GM21526 (cell line): Measurements from ENCODE around the gene ADAM22.

Experiments used
- ATAC-seq: cut with Tn5 transposase; IDR thresholded peaks from one replicate; pipeline ENCODE4 v1.9.1; 2021; ENCODE audit warnings: moderate library complexity; ENCODE audit not compliant: unreplicated experiment, low FRiP score

ADAM22 gene

DNA sequence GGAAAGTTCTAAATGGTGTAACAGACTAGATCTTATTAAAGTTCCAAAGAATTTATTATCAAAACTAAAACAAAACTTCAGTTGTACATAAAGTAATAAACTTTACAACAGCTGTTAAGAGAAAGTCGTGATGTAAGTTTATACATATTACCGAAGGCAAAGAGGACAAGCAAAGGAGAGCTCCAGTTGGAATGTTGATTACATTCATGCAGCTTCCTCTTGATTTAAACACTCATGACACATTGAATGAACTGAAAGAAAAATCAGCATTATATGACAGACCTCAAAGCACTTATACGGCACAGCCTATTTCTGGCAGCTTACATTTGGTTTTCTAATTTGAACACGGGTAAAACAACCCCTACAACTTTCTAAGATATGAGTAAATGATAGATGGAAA, 272.2 kb downstream of the ADAM22 start:
- ATAC-seq: no peak

DNA sequence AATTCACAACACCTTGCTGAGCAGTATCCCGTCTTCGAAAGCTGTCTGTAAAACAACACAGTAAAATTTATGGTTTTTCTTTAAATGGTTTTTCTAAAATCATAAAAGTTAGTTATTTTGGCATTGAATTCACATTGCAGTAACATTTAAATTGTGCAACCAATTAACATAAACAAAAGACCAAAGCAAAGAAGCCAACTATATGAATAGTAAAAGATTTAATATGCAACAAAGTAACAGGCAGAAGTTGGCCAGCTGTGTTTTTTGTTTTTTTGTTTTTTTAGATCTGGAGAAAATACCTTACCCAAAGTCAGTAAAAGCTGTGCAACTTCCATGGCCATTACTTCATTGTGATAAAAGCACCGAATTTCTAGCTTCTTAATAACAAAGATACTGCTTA, 274.5 kb downstream of the ADAM22 start:
- ATAC-seq: no peak

- no peak for ATAC-seq
Observed at GRCh38 chr7:88212918-88213317, 278.9 kb downstream of the ADAM22 start.

- no peak for ATAC-seq
Observed at GRCh38 chr7:88214456-88214855, 280.4 kb downstream of the ADAM22 start.

GRCh38 chr7:88215295-88215694, 281.2 kb downstream of the ADAM22 start:
- no peak for ATAC-seq

DNA sequence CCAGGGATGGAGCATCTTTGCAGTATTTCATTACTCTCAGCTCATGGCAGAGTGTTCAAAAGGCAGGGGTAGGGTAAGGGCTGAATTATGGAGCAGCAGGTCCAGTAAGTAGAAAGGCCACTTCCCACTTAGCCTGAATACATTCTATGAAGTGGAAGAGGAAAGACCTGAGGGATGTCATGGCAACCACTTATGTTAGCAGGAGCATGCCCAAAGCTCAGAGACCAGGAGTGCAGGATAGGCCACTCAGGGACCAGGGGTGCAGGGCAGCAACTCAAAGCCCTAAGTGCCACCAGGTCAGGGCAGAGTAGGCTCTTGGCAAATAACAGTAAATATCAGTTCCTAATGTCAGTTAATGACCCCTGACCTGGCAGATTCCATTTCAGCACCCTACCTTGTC, 282.2 kb downstream of the ADAM22 start:
- no peak for ATAC-seq

DNA sequence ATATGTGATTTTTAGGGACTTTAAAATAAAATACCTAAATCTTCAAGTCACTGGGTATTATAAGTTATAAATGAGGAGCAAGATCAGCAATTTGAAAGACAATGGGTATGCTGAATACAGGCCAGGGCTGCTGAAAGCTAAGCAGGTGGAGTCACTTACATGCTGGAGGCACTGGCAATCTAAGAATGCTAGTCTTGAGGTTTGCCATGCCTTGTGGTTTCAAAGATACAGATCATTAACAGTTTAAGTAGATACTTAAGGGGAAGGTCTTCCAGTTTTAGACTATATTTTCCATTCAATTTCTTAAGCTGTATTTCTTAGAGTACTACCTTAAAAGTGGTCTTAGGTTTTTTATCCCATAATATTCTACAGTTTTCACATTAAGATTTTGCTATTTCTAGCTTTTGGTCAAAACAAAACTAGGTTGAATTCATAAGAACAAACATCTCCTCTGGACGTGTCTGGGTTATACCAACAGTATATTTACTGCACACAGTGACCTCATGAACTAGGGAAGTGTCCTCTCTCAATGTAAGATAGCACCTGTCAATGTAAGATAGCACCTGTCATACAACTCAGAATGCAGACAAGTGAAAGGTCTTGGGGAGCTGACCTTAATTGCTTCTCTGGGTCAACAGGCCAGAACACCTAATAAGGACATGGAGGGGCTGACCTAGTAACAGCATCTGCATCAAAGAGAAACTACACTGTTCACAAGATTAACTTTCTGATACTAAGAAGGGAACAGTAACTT, 283.8 kb downstream of the ADAM22 start:
- peak; percentile 81 for ATAC-seq

- no peak for ATAC-seq
Observed at GRCh38 chr7:88218429-88218745, 284.3 kb downstream of the ADAM22 start.

DNA sequence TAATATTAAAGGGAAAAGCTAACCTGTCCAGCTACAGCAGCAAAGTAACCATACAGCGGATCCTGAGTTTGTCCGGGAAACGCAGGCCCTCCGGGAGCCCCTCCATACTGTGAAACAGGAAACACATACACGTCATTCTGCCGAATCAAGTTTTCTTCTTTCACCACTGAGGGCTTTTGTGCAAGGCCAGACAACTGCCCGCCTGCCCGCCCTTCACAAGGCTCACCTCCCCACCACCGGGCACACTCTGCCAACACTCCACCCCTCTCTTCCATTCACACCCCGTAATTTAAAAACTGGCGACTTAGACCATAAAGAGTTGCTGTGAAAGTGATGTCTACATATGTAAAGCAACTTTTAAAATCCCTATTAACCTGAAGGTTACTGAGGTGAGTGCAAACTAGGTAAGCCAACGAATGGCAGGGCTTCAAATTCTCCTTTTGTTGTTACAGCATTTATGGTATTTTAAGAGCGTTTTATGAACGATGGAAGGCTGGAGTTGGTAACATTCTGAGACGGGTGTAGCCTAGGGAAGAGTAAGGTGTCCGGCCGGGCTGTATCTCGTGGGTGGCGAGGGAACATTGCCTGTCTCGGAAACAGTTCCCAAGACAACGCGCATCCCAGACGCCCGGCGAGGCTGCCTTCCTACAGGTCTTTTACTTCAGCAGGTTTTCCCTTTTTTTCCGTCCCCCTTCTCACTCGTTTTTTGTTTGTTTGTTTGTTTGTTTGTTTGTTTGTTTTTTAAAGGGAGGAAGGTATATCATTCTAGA, 285.0 kb downstream of the ADAM22 start:
- peak; percentile 34 for ATAC-seq

DNA sequence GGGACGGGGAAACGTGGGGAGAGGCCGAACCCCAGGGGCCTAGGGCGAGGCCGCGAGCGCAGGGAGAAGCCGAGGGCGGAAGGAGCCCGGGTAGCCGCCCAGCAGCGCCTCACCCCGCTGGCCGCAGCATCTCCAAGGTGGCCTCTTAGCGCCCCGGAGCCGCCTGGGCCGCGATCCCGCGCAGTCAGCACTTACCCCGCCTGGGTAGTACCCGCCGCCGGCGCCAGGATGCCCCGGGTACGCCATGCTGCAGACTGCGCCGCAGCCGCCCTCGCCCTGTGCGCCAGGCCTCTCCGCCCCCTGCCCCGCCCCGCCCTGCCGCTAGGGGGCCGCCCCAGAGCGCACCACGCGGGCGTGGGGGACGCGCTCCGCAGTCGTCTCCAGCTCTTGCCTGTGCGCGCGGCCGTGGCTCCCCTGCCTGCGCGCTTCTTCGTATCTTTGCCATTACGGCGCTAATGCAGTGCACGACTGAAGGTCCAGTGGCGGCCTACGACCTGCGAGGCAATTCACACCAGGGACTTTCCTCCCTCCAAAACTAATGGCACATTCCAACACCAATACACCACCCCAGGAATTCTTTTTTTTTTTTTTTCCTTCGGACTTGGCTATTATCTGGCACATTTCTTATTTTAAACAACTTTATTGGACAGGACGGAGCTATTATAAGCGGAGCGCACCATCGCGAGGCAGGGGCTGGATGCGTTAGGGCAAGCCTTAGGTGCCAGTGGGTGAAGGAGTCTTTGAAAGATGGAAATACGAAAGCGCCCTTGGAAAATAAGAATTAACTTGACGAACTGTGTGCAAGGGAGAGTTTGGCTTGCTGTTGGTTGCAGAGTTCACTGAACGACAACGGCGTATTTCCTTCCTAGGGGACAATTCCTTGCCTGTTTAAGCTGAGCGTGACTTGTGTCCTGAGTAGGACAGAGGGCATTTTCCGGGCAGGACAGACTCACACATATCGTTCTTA, 286.0 kb downstream of the ADAM22 start, which contains the start of gene SRI:
Gene SRI (minus strand): TSS at position 258 of the 967 bp plus-strand sequence. CDS start 12 bp downstream, at position 246.
- peak; percentile 71 for ATAC-seq

- ATAC-seq: no peak
Observed at GRCh38 chr7:88223265-88223664, 289.2 kb downstream of the ADAM22 start.

DNA sequence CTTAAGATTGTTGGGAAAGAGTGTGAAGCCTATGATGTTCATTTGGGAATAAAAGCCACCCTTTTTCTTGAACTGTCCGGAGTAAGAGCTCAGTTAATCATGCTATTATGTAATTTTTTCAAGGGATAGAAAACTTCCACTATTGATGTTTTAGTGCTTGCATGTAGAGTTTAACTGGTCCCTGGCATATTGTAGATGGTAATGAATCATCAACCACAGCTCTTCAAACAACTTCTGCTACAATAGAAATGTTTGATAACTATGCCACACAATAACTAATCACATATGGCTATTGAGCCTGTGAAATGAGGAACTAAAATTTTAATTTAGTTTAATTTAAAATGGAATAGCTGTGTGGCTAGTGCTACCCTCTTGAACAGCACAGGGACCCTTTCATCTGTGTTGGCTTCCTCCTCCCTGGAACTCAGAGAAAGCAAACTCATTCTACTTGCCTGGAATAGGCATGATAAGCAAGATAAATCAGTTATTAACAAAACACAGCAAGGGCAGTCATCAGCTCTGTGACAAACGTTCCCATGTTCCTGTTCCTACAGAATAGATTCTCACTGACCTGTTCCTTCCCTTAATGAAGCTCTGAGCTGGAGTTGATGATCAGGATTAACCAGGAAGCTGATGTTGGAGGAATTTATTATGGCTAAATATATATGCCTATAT, 290.7 kb downstream of the ADAM22 start:
- ATAC-seq: no peak

GRCh38 chr7:88226201-88226600, 292.1 kb downstream of the ADAM22 start:
- no peak for ATAC-seq

DNA sequence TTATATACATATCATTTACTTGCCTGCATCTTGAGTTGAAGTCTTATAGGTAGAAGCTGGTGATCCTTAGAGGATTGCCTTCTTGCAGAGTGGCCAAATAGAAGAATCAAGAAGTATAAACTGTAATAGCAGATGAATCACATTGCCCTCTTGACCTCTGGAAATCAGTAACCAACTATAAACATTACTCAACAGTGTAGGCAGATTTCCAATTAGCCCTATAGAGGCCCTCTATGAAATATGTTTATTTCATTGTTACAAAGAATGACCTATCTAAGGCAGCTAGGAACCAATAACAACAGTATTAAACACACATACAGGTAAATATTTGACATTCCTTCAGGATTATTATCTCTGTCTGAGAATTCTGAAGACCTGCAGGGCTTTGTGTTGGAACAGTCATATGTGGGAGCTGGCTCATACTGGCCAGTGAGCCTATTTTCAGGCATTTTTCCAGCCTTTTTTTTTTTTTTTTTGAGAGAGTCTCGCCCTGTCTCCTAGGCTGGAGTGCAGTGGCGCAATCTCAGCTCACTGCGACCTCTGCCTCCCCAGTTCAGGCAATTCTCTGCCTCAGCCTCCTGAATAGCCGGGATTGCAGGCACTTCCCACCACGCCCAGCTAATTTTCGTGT, 292.9 kb downstream of the ADAM22 start:
- no peak for ATAC-seq

DNA sequence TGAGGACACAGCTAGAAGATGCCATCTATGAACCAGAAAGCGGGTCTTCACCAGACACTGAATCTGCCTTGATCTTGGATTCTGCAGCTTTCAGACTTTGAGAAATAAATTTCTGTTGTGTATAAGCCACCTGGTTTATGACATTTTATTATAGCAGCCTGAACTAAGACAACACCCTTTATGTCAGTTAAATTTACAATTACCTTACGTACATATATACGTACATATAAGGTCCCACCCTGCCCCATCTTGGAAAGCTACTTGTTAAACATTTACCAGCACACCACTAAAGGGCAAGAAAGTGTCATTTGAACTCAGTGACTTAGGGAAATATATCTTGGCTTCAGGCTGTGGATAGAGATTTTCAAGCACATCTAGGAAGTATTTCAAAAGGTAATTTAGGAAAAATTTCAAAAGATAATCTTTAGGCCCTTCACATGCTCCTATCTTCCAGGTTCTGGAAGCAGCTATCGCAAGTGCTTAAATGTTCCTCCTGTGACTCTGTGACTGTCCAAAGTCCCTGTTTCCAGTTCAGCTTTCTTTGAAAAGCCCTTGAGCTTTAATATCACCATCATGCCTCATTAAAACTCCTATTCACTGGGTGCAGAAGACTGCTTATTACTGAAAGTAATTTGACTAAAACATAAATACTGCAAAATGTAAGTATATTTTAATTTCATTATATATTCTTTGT, 295.4 kb downstream of the ADAM22 start:
- no peak for ATAC-seq

- ATAC-seq: no peak
Observed at GRCh38 chr7:88230646-88231045, 296.6 kb downstream of the ADAM22 start.

DNA sequence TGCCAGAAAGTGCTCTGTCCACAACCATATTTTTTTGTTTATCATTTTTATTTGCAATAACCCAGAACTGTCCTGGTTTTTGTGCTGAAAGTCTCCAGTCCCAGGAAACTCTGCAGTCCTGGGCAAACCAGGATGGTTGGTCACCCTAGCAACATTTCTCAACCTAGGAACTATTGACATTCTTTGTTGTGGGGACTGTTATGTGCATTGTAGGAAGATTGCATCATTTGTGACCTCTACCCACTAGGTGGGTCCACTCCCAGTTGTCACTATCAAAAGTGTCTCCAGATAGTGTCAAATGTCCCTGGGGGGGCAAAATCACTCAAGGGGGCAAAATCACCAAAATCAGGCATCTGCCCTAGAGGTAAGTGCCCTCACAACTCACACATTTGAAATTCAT, 299.8 kb downstream of the ADAM22 start:
- no peak for ATAC-seq

DNA sequence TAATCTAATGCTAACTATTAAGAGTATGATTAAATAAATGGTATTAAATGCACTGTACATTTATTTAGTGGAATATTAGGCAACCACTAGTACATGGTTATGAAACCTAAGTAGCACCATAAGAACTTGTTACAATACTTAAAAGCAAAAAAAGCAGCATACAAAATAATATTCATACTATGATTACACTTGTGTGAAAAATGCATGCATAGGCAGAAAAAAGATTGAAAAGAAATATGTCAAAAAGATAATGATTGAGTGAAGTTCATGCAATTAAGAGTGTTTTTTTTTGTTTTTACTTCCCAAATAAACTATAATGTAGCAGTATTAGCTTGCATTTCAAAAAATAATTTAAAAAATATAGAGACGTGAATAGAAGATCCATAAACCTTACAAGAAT, 305.8 kb downstream of the ADAM22 start:
- ATAC-seq: no peak

GRCh38 chr7:88243345-88243909, 309.4 kb downstream of the ADAM22 start:
- ATAC-seq: peak; percentile 88
